Common myeloid progenitor, CD34-positive (primary cell): ENCODE results near the gene MMD2.

Source experiments
- CTCF ChIA-PET: fragments of 350-600 bp; sonication (Branson Sonifier 250); formaldehyde crosslinking; loops from one replicate; lab custom pipeline; 2021; ENCODE audit warnings: antibody characterized with exemption; lab: Charles Lee
- POLR2A ChIA-PET: fragments of 350-600 bp; sonication (Branson Sonifier 250); formaldehyde crosslinking; loops from one replicate; lab custom pipeline; 2021; ENCODE audit warnings: antibody characterized with exemption; lab: Charles Lee
- DNase-seq, 3 donors: peaks; one replicate each; pipeline versions ENCODE4 v3.0.0 to v3.0.0-alpha.2; 2013
- H3K27ac ChIP-seq, 2 experiments: 1 replicate in 1 of 2; 2 replicates in 1 of 2; pipeline ENCODE4 v1.7.0; 2013; ENCODE audit warnings: inconsistent platforms in 2 of 2, low read length in 2 of 2, mild to moderate bottlenecking in 2 of 2, low read depth in 1 of 2, moderate library complexity in 1 of 2; ENCODE audit not compliant: severe bottlenecking in 2 of 2, insufficient read depth in 1 of 2, poor library complexity in 1 of 2
- H3K27me3 ChIP-seq, 5 experiments: replicated peaks in 2 of 5; 1 replicate in 3 of 5; 2 replicates in 2 of 5; pipeline versions ENCODE4 v1.6.1 to v1.7.0; 2013; ENCODE audit warnings: low read length in 4 of 5, mild to moderate bottlenecking in 2 of 5, moderate library complexity in 2 of 5, inconsistent platforms in 1 of 5; ENCODE audit not compliant: insufficient read depth in 5 of 5, control insufficient read depth in 4 of 5
- H3K36me3 ChIP-seq, 4 experiments: 1 replicate in 2 of 4; 2 replicates in 2 of 4; pipeline versions ENCODE4 v1.6.1 to v1.7.0; 2013; ENCODE audit warnings: low read length in 3 of 4, control low read depth in 1 of 4, mild to moderate bottlenecking in 1 of 4; ENCODE audit not compliant: control insufficient read depth in 4 of 4, insufficient read depth in 4 of 4
- H3K4me1 ChIP-seq, 4 experiments: 1 replicate in 3 of 4; 2 replicates in 1 of 4; pipeline versions ENCODE4 v1.6.1 to v1.7.1; 2013; ENCODE audit warnings: low read length in 3 of 4, mild to moderate bottlenecking in 3 of 4, control low read depth in 1 of 4, inconsistent platforms in 1 of 4, moderate library complexity in 1 of 4; ENCODE audit not compliant: control insufficient read depth in 4 of 4, insufficient read depth in 4 of 4; ENCODE audit errors: control extremely low read depth in 1 of 4
- H3K4me3 ChIP-seq, 7 experiments: 1 replicate in 4 of 7; 2 replicates in 3 of 7; pipeline versions ENCODE4 v1.5.1 to v1.7.0; 2013; ENCODE audit warnings: mild to moderate bottlenecking in 7 of 7, low read length in 6 of 7, moderate library complexity in 6 of 7, inconsistent platforms in 2 of 7, low read depth in 2 of 7, control low read depth in 1 of 7; ENCODE audit not compliant: insufficient read depth in 4 of 7, control insufficient read depth in 1 of 7; ENCODE audit errors: extremely low read depth in 1 of 7
- H3K9me3 ChIP-seq, 5 experiments: 1 replicate in 4 of 5; 2 replicates in 1 of 5; pipeline versions ENCODE4 v1.6.1 to v1.7.1; 2013; ENCODE audit warnings: low read length in 4 of 5, mild to moderate bottlenecking in 2 of 5, inconsistent platforms in 1 of 5, low read depth in 1 of 5, moderate library complexity in 1 of 5; ENCODE audit not compliant: control insufficient read depth in 4 of 5, insufficient read depth in 2 of 5; ENCODE audit errors: control extremely low read depth in 1 of 5
- WGBS: methylation state at CpG from one replicate; pipeline ENCODE4 v1.1.5; 2013; ENCODE audit not compliant: insufficient coverage; 5-methylcytosine and 5-hydroxymethylcytosine counted together

The MMD2 gene

DNA sequence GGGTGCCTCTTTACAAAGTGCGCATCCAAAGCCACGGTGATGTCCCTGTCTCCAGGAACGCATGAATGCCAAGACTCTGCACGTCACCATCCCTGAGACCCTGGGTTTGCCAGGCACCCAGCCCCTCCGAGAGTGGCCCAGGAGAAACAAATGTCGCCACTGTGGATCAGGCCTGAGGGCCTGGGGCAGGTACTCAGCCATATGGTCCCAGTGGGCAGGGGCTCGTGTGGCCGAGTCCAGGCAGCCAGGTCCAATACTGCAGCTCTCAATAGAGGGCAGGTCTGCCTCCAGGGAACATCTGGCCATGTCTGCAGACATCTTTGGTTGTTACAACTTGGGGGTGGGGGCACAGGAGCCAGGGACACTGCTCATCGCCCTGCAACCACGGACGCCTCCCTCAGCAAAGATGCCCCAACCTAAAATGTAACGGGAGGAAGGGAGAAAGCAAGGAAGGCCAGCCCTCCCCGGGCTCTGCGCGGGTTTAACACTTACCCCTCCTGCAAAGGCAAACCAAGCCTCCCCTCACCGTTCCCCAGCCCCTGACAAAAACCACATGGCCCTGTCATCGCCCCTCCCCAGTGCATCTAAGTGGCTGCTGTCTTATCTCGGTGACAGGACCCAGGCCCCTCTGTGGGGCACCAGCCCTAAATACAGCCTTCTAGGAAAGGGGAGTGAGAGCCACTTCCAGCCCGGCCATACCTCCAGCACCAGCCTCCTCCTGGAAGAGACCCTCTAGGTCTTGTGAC lies 86.9 kb downstream of the MMD2 start:
- 84% methylated on average over 14 of the region's 19 CpGs for WGBS
- peaks cover 0 to 6% (median 0%) of the 10 kb centered on the region in 5 experiments for H3K9me3 ChIP-seq
- peaks cover 0 to 10% (median 5%) of the 10 kb centered on the region in 4 experiments for H3K4me1 ChIP-seq
- H3K27ac ChIP-seq: no peak overlapping the region
- no peak for DNase-seq
- no peak overlapping the region for H3K4me3 ChIP-seq
- peaks cover 0 to 28% (median 0%) of the 10 kb centered on the region in 5 experiments for H3K27me3 ChIP-seq
- POLR2A ChIA-PET: no interaction called here
- no peaks in the 10 kb centered on the region for H3K36me3 ChIP-seq
- CTCF ChIA-PET: interaction anchor here (2.1 to 2.4 kb wide), 2 partner anchors 11 to 12 kb away, joined by 5 to 6 read pairs; partner anchors contain the start of gene RADIL

DNA sequence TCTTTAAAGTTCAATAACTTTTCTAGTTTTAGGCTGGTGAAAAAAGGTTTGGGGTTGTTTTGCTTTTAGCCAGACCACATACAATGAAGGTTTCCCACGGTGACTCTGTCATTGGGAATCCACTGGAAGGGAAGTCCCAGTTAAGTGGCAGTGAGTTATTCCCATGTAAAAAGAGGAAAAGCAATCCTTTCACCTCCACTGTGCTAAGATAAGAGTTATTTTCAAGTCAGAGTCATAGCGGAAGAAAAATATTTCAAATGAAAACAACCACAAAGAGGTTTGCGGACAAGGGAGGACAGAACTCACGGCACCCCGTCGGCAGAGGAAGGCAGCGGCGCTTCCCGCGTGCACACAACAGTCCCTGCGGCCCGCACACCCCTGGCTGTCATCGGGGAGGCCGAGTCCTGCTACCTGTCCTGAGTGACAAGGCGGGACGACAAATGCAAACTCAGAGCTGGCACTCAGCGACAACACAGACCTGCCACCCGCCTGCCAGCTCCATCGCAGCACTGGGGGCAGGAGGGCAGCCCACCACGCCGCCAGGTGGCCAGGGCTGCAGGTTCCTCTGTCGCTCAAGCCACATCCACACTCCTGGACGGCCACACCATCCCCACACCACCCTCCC lies 87.8 kb downstream of the MMD2 start:
- peaks cover 0 to 28% (median 0%) of the 10 kb centered on the region in 5 experiments for H3K27me3 ChIP-seq
- no peak overlapping the region for H3K27ac ChIP-seq
- ChIA-PET POLR2A (no interaction called here), CTCF (interaction anchor here (2.1 to 2.4 kb wide), 2 partner anchors 11 to 13 kb away, joined by 5 to 6 read pairs; partner anchors contain the start of gene RADIL)
- DNase-seq: peak in 2 of 3 donors; percentile 28 to 49
- H3K9me3 ChIP-seq: peaks cover 0 to 6% (median under 1%) of the 10 kb centered on the region in 5 experiments
- WGBS: 23% methylated on average over 22 of the region's 23 CpGs
- H3K36me3 ChIP-seq: no peaks in the 10 kb centered on the region
- no peak overlapping the region for H3K4me3 ChIP-seq
- peaks cover 0 to 10% (median 5%) of the 10 kb centered on the region in 4 experiments for H3K4me1 ChIP-seq

- ChIA-PET CTCF (interaction anchor here (1.3 kb wide), 2 partner anchors 15 to 39 kb away, joined by 3 to 5 read pairs; partner anchors contain the start of gene RADIL), POLR2A (no interaction called here)
- Histone ChIP-seq H3K36me3 (no peaks in the 10 kb centered on the region), H3K4me1 (peaks cover 0 to 10% (median 5%) of the 10 kb centered on the region in 4 experiments), H3K27ac (no peak overlapping the region), H3K4me3 (no peak overlapping the region), H3K27me3 (peaks cover 0 to 40% (median 4%) of the 10 kb centered on the region in 5 experiments), H3K9me3 (peaks cover 1 to 8% (median 3%) of the 10 kb centered on the region in 5 experiments)
- DNase-seq: no peak
- 95% methylated on average over 4 of the region's 5 CpGs for WGBS
Measured at GRCh38 chr7:4868493-4868892, 90.5 kb downstream of the MMD2 start.

DNA sequence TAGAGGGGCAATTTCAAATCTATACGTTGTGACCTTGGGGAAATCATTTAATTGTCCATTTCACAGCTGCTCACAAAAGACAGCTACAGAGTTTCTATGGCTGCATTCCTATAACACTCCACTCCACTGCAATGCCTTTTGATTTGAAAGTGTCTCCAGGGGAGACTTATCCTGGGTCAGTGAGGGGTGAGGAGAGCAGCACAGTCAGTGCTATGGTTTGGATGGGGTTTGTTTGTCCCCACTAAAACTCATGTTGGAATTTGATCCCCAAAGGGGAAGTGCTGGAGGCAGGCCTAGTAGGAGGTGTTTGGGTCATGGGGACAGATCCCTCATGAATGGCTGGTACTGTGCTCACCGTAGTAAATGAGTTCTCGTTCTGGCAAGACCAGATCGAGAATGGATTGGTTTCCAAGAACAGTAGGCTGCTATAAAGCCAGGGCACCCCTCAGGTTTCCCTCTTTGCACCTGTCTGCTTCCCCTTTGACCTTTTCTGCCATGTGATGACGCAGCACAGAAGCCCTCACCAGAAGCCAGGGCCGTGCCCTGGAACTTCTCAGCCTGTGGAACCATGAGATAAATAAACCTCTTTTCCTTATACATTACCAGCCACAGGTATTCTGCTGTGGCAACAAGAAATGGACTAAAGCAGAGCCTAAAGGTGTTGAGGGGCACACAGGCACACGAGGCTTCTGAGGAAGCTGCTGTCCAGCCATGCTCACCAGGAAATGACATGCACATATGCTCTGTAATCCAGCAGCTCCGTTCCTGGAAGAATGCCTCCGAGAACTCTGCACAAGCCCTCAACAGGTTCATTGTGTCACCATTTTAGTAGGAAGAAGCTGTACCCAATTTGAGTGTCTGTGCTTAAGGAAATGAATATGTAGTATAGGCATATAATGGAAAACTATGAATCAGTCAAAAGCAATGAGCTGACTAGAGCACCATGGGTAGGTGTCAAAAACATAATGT lies 92.2 kb downstream of the MMD2 start:
- peaks cover 3 to 21% (median 9%) of the 10 kb centered on the region in 5 experiments for H3K9me3 ChIP-seq
- CTCF ChIA-PET: interaction anchor here (1.3 kb wide), 1 partner anchor 16 kb away, joined by 5 read pairs; the partner anchor contains the start of gene RADIL
- no peak for DNase-seq
- H3K4me1 ChIP-seq: peaks cover 0 to 14% (median 6%) of the 10 kb centered on the region in 4 experiments
- no peaks in the 10 kb centered on the region for H3K36me3 ChIP-seq
- POLR2A ChIA-PET: no interaction called here
- no peak overlapping the region for H3K27ac ChIP-seq
- peaks cover 3 to 45% (median 6%) of the 10 kb centered on the region in 5 experiments for H3K27me3 ChIP-seq
- no peak overlapping the region for H3K4me3 ChIP-seq
- WGBS: 92% methylated on average over 6 of the region's 9 CpGs

- H3K27me3 ChIP-seq: peaks cover 6 to 55% (median 9%) of the 10 kb centered on the region in 5 experiments
- H3K4me3 ChIP-seq: peak overlapping the region; percentile 49 to 77 (median 60)
- peaks cover 0 to 8% (median 3%) of the 10 kb centered on the region in 4 experiments for H3K4me1 ChIP-seq
- 89% methylated on average over 12 of the region's 14 CpGs for WGBS
- POLR2A ChIA-PET: no interaction called here
- no peaks in the 10 kb centered on the region for H3K36me3 ChIP-seq
- DNase-seq: no peak
- peaks cover 5 to 30% (median 20%) of the 10 kb centered on the region in 5 experiments for H3K9me3 ChIP-seq
- H3K27ac ChIP-seq: no peak overlapping the region
- CTCF ChIA-PET: interaction anchor here (0.9 to 1.0 kb wide), 3 partner anchors 19 to 31 kb away, joined by 3 read pairs; partner anchors contain the start of gene RADIL
Measured at GRCh38 chr7:4862156-4862555, 96.8 kb downstream of the MMD2 start.

DNA sequence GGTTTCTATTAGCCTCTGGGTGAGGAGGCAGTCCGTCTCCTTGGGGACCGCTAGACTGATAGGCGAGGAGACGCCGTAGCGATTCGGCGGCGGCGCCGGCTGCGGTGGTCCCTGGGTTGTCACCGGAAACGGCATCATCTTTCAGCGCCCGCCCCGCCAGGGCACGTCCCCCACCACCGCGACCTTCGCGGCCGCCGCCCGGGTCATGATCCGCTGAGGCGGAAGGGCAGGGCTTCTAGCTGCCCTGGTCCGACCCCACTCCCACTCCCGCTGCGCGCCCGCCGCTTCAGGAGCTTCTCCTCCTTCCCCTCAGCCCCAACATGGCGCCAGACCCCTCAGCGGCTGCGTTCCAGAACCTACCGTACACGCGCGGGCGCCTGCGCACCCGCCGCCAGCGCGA lies 97.3 kb downstream of the MMD2 start, which contains the start of gene PAPOLB:
Gene PAPOLB (minus strand): TSS at position 358 of the 400 bp plus-strand sequence. CDS start 220 bp downstream, at position 138.
- peaks cover 5 to 29% (median 20%) of the 10 kb centered on the region in 5 experiments for H3K9me3 ChIP-seq
- ChIA-PET CTCF (interaction anchor here (0.9 to 1.0 kb wide), 2 partner anchors 19 to 31 kb away, joined by 3 read pairs; no protein-coding TSS in a partner anchor), POLR2A (no interaction called here)
- 13% methylated on average over 33 of the region's 46 CpGs for WGBS
- DNase-seq: peak; percentile 60 to 91 (median 82)
- H3K27me3 ChIP-seq: peaks cover 6 to 53% (median 9%) of the 10 kb centered on the region in 5 experiments
- H3K4me1 ChIP-seq: peaks cover 0 to 8% (median 3%) of the 10 kb centered on the region in 4 experiments
- peak within 1 kb of the TSS; percentile 49 to 77 (median 60) for H3K4me3 ChIP-seq
- no peaks in the 10 kb centered on the region for H3K36me3 ChIP-seq
- no peak within 1 kb of the TSS for H3K27ac ChIP-seq
